Fibroblast of upper back skin (primary cell): ENCODE results near the gene AXDND1.
"Not testable (repeated sequence)": the region's sequence is repeated elsewhere in the genome, so short reads cannot be mapped to it uniquely, and the experiment has no call there.

Experiments
- DNase-seq: peaks from one replicate; pipeline ENCODE4 v3.0.0-alpha.2; 2013

The AXDND1 gene

DNA sequence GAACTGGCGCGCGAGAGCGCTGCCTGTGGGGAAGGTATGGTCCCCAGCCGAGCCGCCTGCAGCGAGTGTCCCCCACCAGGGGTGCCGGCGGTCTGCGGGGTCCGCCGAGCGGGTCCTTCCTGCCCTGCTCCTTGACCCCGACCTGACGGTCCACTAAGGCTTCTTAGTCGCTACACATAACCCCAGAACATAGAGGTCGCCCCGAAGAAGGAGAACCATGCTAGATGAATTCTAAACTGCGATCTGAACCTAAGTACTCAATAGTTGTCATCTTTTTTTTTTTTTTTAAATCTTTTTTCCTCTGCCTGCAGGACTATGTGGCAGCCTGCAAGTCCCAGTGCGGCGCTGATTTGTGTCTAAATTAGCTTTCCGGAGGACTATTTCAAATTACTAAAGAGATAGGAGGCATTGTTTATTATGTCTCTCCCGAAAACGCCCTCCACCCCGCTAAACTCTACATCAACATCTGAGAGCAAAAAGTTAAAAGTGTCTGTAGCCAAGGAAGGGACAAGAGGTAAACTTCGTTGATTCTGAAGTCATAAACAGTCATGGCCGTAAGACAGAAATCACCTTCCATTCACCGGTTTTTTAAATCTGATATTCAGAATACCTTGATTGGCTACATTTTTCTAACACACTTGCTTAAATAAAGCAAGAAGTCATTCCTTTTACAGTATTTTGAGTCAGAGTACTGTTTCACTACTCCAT lies 476 bp downstream of the AXDND1 start:
- no peak for DNase-seq

DNA sequence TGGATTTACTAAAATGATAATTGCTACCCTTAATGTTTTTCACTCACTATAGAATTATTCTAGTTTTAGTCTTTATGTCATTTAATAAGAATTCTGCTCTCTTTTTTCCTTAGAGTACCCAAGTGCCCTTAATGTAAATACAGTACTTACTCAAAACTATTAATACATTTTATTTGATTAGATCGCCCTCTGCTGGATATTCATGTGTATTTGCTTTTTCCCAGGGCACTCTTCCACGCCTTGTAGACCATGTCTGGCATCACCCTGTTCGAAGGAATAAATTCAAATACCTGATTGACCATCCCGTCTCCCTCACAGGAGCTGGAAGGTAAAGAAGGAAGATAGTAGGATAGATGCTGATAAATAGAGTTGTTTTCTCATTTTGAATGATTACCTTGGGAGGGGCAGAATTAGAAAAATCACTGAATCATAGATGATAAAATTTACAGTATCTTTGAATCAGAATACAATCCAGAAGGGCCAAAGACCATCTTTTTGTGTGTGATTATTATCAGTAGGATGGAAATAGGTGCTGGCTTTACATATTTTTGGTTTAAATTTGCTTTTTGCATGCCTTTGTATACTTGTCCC lies 4.1 kb downstream of the AXDND1 start:
- DNase-seq, result peak; percentile 76

DNA sequence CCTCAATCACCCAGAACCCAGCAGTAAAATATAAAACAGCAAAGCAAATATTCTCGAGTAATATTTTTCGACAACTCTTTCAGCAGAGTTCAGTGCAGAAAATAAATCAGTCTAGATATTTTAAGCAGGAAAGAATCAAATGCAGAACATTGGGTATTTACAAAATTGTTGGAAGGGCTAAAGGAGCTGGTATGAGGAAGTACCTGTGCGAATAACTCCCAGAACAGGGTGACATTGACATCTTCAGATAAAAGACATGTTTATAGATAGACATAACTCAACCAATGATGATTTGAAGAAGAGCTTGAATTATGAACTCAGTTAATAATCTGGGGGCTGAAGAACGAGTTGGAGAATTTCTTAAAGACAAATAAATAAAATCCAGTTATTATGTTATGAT lies 6.4 kb downstream of the AXDND1 start:
- no peak for DNase-seq

DNA sequence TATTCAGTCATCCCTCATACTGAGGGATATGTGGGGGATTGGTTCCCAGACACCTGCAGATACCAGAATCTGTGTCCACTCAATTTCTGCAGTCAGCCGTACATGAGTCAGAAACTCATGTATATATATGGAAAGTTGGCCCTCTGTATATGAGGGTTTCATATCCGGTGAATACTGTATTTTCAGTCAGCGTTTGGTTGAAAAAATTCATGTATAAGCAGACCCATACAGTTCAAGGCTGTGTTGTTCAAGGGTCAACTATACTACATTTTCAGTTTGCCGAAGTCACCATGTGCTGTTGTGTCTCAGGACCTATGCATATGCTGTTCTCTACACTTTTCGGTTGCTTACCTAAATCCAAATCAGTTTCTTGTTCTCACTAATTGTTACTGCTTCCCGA lies 10.5 kb downstream of the AXDND1 start:
- no peak for DNase-seq

DNA sequence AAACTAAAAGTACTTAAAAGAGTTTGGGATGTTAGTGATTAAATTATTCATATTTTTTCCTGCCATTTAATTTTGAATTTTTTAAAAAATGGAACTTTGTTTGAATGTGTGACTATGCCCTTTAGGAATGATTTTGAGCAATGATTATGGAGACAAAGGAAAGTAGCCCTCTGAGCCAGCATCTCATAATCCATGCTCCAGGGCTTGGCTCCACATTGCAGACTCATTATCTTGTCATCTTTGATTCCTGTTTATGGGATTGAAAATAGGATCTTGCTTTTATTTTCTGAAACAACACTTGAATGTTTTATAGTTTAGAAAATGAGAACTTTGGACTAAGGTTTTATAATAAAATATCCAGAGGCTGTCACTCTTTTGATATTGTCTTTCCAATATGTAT lies 14.5 kb downstream of the AXDND1 start:
- DNase-seq, result no peak

DNA sequence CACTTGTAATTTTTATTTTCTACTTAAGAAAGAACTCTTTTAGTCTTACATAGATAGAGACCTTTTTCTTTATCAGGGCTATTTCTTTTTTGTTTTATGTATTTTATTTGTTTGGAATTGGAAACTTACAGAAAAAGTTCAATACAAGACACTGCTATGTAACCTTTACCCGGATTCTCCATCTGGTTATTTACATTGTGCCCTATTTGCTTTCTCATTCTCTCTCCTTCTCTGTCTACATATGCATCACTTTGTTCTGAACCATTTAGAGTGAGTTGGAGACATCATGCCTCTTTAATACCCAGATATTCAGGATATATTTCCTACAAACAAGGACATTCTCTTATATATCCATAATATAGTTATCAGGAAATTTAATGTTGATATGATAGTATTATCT lies 18.3 kb downstream of the AXDND1 start:
- DNase-seq, result no peak

DNA sequence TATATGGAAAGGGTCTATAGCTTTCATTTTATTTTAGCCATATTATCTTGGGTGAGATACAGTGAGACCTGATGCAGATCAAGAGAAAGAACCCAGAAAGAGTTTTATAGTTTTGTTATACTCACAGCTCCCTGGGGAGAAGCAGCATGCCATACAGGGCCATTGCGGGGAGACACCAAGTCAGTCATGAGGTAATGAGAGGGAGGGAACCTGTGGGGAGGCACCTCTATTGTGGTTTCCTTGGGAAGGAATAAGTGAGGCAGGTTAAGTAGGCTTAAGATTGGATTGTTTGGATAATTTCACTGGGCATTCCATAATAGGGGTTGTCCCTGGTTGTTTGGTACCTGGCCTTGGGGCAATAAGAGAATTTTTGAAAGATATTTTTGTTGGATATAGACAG lies 19.7 kb downstream of the AXDND1 start:
- DNase-seq, result no peak

DNA sequence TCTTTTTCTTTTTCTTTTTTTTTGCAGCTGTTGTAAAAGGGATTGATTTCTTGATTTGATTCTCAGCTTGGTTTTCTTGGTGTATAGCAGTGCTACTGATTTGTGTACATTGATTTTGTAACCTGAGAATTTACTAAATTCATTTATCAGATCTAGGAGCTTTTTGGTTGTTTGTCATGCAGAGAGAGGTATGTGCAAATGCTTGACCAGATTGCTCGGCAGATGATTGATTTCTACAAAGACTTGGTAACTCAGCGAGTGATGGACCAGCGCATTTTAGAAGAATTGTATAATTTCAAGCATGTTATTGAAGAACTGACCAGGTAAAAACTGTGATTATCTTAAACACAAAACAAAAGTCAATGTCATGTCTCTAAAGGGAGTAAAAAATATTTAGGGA lies 27.9 kb downstream of the AXDND1 start:
- no peak for DNase-seq

DNA sequence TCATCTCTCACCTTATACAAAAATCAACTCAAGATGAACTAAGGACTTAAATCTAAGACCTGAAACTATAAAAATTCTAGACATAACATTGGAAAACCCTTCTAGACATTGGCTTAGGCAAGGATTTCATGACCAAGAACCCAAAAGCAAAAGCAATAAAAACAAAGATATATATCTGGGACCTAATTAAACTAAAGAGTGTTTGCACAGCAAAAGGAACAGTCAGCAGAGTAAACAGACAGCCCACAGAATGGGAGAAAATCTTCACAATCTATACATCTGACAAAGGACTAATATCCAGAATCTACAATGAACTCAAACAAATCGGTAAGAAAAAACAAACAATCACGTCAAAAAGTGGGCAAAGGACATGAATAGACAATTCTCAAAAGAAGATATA lies 33.6 kb downstream of the AXDND1 start:
- not testable (repeated sequence) for DNase-seq

DNA sequence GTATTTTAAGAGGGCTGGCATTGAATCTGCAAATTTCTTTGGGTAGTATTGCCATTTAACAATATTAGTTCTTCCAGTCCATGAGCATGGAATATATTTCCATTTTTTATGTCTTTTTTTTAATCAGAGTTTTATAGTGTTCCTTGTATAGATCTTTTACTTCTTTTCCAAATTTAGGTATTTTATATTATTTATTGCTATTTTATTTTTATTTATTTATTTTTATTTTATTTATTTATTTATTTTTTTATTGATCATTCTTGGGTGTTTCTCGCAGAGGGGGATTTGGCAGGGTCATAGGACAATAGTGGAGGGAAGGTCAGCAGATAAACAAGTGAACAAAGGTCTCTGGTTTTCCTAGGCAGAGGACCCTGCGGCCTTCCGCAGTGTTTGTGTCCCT lies 52.0 kb downstream of the AXDND1 start:
- DNase-seq, result not testable (repeated sequence)

DNA sequence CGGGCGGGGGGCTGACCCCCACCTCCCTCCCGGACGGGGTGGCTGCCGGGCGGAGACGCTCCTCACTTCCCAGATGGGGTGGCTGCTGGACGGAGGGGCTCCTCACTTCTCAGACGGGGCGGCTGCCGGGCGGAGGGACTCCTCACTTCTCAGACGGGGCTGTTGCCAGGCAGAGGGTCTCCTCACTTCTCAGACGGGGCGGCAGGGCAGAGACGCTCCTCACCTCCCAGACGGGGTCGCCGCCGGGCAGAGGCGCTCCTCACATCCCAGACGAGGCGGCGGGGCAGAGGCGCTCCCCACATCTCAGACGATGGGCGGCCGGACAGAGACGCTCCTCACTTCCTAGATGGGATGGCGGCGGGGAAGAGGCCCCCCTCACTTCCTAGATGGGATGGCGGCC lies 52.9 kb downstream of the AXDND1 start:
- not testable (repeated sequence) for DNase-seq

DNA sequence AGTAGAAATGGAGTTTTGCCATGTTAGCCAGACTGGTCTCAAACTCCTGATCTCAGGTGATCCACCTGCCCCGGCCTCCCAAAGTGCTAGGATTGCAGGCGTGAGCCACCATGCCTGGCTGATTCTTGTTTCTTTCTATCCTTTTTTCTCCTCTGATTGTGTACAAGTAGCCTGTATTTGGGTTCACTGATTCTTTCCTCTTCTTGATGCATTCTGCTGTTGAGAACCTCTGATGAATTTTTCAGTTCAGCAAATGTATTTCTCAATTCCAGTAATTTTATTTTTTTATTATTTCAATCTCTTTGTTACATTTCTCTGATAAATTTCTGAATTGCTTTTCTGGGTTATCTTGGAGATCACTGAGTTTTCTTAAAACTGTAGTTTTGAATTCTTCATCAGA lies 58.8 kb downstream of the AXDND1 start:
- no peak for DNase-seq

DNA sequence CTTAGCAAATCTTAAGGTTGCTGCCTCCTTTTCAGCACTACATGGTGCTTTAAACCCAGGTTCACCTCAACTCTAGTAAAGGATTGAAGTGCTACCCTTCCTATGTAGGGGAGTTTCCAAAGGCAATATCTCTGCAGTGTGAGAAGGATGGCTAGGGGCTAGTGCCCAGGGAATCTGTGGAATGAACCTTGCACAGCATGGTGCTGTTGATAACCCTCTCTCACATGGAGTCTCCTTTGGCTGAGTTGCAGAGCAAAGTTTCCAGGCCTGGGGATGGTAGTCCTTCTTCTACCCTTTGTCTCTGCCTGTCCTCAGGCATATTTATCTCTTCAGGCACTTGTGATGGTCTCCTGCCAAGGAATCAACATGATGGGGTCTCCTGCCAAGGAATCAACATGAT lies 59.4 kb downstream of the AXDND1 start:
- DNase-seq, result no peak

DNA sequence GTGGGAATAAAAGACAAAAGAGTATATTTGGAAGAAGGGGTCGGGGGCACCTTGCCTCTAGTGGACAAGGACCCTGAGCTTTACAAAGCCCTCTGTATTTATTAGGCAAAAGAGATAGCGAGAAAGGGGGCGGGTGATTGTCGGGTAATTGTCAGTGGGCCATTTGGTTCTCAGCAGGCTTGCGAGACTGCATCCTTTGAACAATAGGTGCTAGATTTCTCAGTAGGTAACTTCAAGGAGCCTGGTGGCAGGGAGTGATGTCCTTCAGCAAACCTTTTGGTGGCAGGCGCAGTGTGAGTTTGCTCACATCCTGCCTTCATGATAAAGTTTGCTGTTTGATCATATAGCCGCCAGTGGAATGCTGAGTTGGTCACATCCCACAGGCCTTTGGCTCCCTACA lies 71.4 kb downstream of the AXDND1 start:
- no peak for DNase-seq

DNA sequence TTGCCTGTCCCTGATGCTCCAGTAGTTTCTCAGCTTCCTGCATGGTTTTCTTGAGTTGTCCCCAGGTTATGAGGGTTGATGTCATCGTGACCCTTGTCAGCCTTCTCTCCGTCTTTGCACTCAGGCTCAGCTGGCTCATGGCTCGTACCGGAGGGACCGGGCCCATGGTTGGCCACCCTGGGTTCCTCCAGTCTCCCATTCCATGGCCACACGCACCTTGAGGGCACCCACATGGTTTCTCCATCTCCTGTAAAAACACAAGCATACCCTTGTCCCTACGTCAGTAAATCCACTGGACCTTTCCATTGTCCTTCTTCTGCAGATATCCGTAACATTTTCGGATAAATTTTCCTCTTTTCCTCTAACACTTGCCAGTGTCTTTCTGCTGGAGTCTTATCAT lies 73.9 kb downstream of the AXDND1 start:
- DNase-seq, result not testable (repeated sequence)

DNA sequence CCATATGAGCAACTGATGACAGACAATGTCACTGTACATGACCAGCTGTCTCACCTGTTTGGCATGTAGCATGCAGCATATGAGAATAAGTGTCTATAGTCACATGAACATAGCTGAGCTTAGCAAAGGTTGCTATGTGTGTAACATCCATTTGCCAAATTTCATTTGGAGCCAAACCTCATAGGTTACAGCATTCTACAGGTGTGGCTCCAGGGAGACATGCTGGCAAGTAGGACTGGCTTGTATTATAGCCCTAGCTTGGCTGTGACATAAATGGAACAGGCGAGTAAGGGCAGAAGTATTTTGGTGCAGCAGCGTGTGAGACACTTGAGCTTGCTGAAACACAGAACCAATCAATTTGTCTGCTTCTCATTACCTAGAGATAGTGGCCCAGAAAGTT lies 74.5 kb downstream of the AXDND1 start:
- not testable (repeated sequence) for DNase-seq

DNA sequence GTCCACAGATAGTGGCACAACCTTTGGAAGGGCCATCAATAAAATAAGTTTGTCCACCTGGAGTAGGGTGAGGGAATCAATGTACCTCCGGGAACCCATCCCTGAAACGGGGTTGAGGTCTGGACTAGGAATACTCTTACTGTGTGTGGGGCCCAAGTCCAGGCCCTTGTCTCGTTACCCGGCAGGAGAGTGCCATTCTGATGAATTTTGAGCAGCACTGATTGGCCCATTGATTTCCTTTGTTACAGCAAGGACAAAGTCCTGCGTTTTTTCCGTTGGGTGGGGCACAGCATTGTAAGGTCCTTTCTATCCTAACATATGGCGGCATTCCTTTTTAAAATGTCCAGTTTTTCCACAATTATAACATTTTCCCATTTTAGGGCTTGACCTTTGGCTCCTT lies 75.2 kb downstream of the AXDND1 start:
- DNase-seq, result no peak

DNA sequence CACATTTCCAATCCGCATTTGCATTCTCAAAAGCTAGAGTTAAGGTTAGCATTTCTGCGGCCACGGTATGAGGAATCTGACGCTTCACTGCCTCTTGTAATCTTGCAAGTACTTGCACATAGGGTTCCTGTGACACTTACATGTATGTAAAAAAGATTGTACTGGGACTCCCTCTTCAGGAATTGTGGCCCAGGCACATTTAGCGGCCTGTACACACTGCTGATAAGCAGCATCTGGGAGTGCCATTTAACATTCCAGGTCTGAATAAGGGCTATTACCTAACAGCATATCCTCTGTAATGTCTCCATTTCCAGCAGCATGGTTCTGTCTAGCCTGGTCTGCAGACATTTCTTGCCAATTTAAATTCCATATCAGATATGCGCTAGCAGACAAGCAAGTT lies 75.7 kb downstream of the AXDND1 start:
- no peak for DNase-seq

DNA sequence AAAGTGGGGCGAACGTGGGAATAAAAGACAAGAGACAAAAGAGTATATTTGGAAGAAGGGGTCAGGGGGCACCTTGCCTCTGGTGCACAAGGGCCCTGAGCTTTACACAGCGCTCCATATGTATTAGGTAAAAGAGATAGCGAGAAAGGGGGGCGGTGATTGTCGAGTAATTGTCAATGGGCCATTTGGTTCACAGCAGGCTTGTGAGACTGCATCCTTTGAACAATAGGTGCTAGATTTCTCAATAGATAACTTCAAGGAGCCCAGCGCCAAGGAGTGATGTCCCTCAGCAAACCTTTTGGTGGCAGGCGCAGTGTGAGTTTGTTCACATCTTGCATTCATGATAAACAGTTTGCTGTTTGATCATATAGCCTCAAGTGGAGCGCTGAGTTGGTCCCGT lies 77.1 kb downstream of the AXDND1 start:
- not testable (repeated sequence) for DNase-seq

DNA sequence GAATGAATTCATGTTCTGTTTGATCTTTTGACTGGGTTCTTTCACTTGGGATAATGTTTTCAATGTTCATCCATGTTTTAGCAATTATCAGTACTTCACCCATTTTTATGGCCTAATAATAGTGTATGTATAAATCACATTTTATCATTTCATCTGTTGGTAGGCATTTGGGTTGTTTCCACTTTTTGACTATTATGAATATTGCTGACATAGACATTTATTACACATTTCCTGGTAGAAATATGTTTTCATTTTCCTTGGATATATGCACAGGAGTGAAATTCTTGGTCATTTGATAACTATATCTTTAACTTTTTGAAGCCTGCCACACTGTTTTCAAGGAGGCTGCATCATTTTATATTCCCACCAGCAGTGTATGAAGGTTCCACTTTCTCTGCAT lies 79.8 kb downstream of the AXDND1 start:
- no peak for DNase-seq

DNA sequence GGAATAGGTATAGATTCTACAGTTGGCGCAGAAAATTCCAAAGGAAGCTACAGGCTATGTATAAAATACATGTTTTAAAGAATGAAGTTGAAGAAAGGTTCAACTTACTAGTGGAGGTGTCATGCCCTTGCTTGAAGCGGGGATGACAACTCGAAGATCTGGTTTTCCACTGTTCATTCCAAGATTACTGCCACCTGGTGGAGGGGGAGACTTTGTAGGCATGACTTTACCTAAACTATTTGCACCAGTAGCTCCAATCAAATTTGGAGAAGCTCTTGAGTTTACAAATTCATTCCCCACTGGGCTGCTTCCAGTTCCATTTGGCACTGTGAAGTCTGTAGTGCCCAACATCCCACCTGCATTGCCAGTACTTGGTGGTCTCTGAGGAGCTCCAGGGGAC lies 81.7 kb downstream of the AXDND1 start:
- no peak for DNase-seq

DNA sequence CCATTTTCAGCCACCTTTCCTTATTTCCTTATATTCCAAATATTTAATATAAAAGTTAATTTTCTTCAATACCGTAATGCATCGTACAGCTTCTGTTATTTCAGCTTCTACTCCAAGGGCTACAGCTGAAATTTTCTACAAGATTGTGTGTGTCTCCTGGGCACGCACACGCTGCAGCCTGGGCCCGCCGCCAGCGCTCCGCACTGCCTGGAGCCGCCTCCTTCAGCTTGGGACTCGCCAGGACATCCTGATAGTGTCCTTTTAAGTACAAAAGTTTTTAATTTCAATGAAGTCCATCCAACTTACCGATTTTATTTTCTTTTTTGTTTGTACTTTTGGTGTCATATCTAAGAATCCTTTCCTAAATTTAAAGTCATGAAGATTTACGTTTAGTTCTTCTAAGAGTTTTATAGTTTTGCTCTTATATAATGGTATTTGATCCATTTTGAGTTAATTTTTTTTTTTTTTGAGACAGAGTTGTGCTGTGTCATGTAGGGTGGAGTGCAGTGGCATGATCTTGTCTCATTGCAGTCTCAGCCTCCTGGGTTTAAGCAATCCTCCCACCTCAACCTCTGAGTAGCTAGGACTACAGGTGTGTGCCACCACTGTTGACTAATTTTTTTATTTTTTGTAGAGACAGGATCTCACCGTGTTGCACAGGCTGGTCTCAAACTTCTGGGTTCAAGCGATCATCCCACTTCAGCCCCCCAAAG lies 82.8 kb downstream of the AXDND1 start:
- no peak for DNase-seq

DNA sequence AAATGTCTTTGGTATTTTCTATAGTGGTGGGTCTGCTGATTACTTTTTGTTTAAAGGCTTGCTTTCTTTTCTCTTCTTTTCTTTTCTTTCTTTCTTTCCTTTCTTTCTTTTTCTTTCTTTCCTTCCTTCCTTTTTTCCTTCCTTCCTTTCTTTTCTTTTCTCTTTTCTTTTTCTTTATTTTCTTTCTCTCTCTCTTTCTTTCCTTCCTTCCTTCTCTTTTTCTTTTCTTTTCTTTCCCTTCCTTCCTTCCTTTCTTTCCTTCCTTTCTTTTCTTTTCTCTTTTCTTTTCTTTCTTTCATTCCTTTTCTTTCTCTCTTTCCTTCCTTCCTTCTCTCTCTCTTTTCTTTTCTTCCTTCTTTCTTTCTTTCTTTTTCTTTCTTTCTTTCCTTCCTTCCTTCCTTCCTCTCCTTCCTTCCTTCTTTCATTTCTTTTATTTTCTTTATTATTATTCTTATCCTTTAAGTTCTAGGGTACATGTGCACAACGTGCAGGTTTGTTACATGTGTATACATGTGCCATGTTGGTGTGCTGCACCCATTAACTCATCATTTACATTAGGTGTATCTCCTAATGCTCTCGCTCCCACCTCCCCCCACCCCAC lies 93.9 kb downstream of the AXDND1 start:
- DNase-seq, result not testable (repeated sequence)

DNA sequence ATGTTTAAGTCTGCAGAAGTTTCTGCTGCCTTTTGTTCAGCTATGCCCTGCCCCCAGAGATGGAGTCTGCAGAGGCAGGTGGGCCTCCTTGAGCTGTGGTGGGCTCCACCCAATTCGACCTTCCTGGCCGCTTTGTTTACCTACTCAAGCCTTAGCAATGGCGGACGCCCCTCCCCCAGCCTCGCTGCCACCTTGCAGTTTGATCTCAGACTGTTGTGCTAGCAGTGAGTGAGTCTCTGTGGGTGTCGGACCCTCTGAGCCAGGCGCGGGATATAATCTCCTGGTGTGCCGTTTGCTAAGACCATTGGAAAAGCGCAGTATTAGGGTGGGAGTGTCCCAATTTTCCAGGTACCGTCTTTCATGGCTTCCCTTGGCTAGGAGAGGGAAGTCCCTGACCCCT lies 99.9 kb downstream of the AXDND1 start:
- not testable (repeated sequence) for DNase-seq
